Endothelial cell of umbilical vein (primary cell): ENCODE data around the gene INPP5A. TPM values are rescaled to one million over a fixed set of nuclear protein-coding genes. Genes with fewer than 3 reads are reported as not detected.

Source experiments
- BruUV-seq: library from RNA; stranded (reverse); fragments of 400-500 nt; replicated peaks from 2 replicates; lab custom pipeline; 2021; lab: Mats Ljungman, UMichigan
- CTCF ChIA-PET: fragments of 300-600, 350-600 bp; sonication (Branson Sonifier 250); formaldehyde crosslinking; loops from one replicate; lab custom pipeline; 2021; ENCODE audit warnings: antibody characterized with exemption, inconsistent platforms; lab: Charles Lee
- POLR2A ChIA-PET: fragments of 300-600, 350-600 bp; sonication (Branson Sonifier 250); formaldehyde crosslinking; loops from one replicate; lab custom pipeline; 2021; ENCODE audit warnings: antibody characterized with exemption, inconsistent platforms; lab: Charles Lee
- DNase-seq: peaks from one replicate; pipeline ENCODE4 v3.0.0-alpha.2; 2011; ENCODE audit warnings: low read depth, low spot score
- FAIRE-seq: peaks from 2 replicates; lab custom pipeline; 2011; peaks lifted over from hg19 to GRCh38; lab: Jason Lieb, UNC
- H2AFZ ChIP-seq: 2 replicates; pipeline ENCODE4 v1.6.0; 2012; ENCODE audit warnings: low read depth, low read length, control low read depth, inconsistent platforms
- H3K27ac ChIP-seq: 2 replicates; pipeline ENCODE4 v1.5.1; 2011; ENCODE audit warnings: low read depth, mild to moderate bottlenecking, control low read depth, low read length, moderate library complexity; ENCODE audit not compliant: insufficient read depth
- H3K27me3 ChIP-seq, 2 experiments: 2 replicates each; pipeline versions ENCODE4 v1.6.0 to v1.6.1; 2011; ENCODE audit warnings: low read length in 2 of 2, mixed read lengths in 1 of 2; ENCODE audit not compliant: control insufficient read depth in 2 of 2, insufficient read depth in 2 of 2
- H3K36me3 ChIP-seq, 2 experiments: 2 replicates in 1 of 2; 3 replicates in 1 of 2; pipeline ENCODE4 v1.5.1; 2011; ENCODE audit warnings: low read length in 2 of 2, mild to moderate bottlenecking in 1 of 2, moderate library complexity in 1 of 2; ENCODE audit not compliant: control insufficient read depth in 2 of 2, insufficient read depth in 2 of 2; ENCODE audit errors: extremely low read depth in 1 of 2
- H3K4me1 ChIP-seq: 3 replicates; pipeline ENCODE4 v1.5.1; 2011; ENCODE audit warnings: mild to moderate bottlenecking, low read length; ENCODE audit not compliant: control insufficient read depth, insufficient read depth; ENCODE audit errors: extremely low read depth
- H3K4me2 ChIP-seq: 2 replicates; pipeline ENCODE4 v1.6.1; 2011; ENCODE audit warnings: low read length, control low read depth, mixed read lengths; ENCODE audit not compliant: insufficient read depth
- H3K4me3 ChIP-seq, 3 experiments: fragments of 200-600 bp in 1 of 3; sonication (generic), shearing (Covaris generic) in 1 of 3; replicated peaks in 1 of 3; 2 replicates each; pipeline ENCODE4 v1.5.1; 2011 to 2016; ENCODE audit warnings: control low read depth in 3 of 3, low read length in 3 of 3, mild to moderate bottlenecking in 2 of 3, inconsistent platforms in 1 of 3, low read depth in 1 of 3, moderate library complexity in 1 of 3; ENCODE audit not compliant: insufficient read depth in 1 of 3
- H3K79me2 ChIP-seq: 2 replicates; pipeline ENCODE4 v1.6.0; 2012; ENCODE audit warnings: low read length, inconsistent platforms; ENCODE audit not compliant: control insufficient read depth, insufficient read depth
- H3K9ac ChIP-seq: replicated peaks from 2 replicates; pipeline ENCODE3; 2011; ENCODE audit warnings: low read length, control low read depth; ENCODE audit not compliant: insufficient read depth; ENCODE audit errors: extremely low read depth
- H3K9me1 ChIP-seq: replicated peaks from 3 replicates; pipeline ENCODE4 v1.6.0; 2011; ENCODE audit warnings: mild to moderate bottlenecking, low read length; ENCODE audit not compliant: control insufficient read depth, insufficient read depth; ENCODE audit errors: extremely low read depth
- H3K9me3 ChIP-seq: replicated peaks from 2 replicates; pipeline ENCODE4 v1.5.1; 2012; ENCODE audit warnings: low read length, inconsistent platforms; ENCODE audit not compliant: control insufficient read depth, insufficient read depth
- H4K20me1 ChIP-seq: replicated peaks from 2 replicates; pipeline ENCODE3; 2011; ENCODE audit warnings: mild to moderate bottlenecking, low read length; ENCODE audit not compliant: control insufficient read depth, insufficient read depth; ENCODE audit errors: extremely low read depth
- EZH2 ChIP-seq: IDR thresholded peaks from 2 replicates; pipeline ENCODE4 v1.6.1; 2012; ENCODE audit warnings: borderline replicate concordance, low read depth, mild to moderate bottlenecking, moderate library complexity, low read length, inconsistent platforms; ENCODE audit not compliant: severe bottlenecking
- FOS ChIP-seq: IDR thresholded peaks from 2 replicates; pipeline ENCODE4 v1.6.1; 2011; ENCODE audit warnings: mild to moderate bottlenecking, low read length, moderate library complexity, borderline replicate concordance; ENCODE audit not compliant: insufficient read depth
- GATA2 ChIP-seq: IDR thresholded peaks from 2 replicates; pipeline ENCODE4 v1.7.0; 2011; ENCODE audit warnings: low read depth, mild to moderate bottlenecking, moderate library complexity, mixed read lengths, low read length; ENCODE audit not compliant: insufficient read length, insufficient read depth
- JUN ChIP-seq: IDR thresholded peaks from 2 replicates; pipeline ENCODE4 v1.6.1; 2011; ENCODE audit warnings: borderline replicate concordance, low read depth; ENCODE audit not compliant: insufficient read length, insufficient read depth
- MYC ChIP-seq: IDR thresholded peaks from one replicate; pipeline ENCODE4 v1.6.1; 2011; ENCODE audit warnings: mild to moderate bottlenecking, low read depth, low read length
- POLR2A ChIP-seq: IDR thresholded peaks from 2 replicates; pipeline ENCODE4 v1.6.1; 2012; ENCODE audit warnings: low read depth, mild to moderate bottlenecking, control low read depth, low read length
- POLR2AphosphoS5 ChIP-seq: IDR thresholded peaks from 2 replicates; pipeline ENCODE4 v1.6.1; 2012; ENCODE audit warnings: low read depth, mild to moderate bottlenecking, control low read depth, low read length, moderate library complexity; ENCODE audit not compliant: insufficient read depth
- dilution Hi-C: fragments of 300-500 bp; cut with MboI; formaldehyde crosslinking; loops from one replicate; pipeline ENCODE4 v1.15.0; 2019; ENCODE audit warnings: low sequenced_read_pairs; ENCODE audit not compliant: extremely low pct_ligation_motif_present
- intact Hi-C: fragments of 100-400 bp; cut with micrococcal nuclease; formaldehyde crosslinking; loops from one replicate; pipeline ENCODE4 v1.10.0; 2022
- polyA plus RNA-seq, 4 experiments: library from polyadenylated mRNA; depleted of rRNA in 3 of 4; stranded (reverse) in 3 of 4; unstranded in 1 of 4; fragments of >200 nt; gene quantifications; 2 replicates each; pipeline versions ENCODE4 v1.2.1 to v1.2.3, GENCODE V29; 2011 to 2012; ENCODE audit warnings: missing spikeins in 1 of 4
- total RNA-seq: library from RNA; stranded (reverse); gene quantifications from 2 replicates; pipeline ENCODE4 v1.2.3, GENCODE V29; 2021
- TF ChIP-seq, protein P1 (sequence below): IDR thresholded peaks from 2 replicates; pipeline ENCODE4 v1.6.1; 2011; ENCODE audit not compliant: insufficient read depth, insufficient read length
- TF ChIP-seq, protein P2 (sequence below), 2 donors: IDR thresholded peaks; 1 replicate in 1 of 2; 2 replicates in 1 of 2; pipeline ENCODE4 v1.5.1; 2011; ENCODE audit warnings: low read length in 2 of 2, mild to moderate bottlenecking in 2 of 2, moderate library complexity in 2 of 2, control low read depth in 1 of 2, inconsistent platforms in 1 of 2, low read depth in 1 of 2; ENCODE audit not compliant: insufficient read depth in 1 of 2; ENCODE audit errors: extremely low read depth in 1 of 2

The INPP5A gene
- total and polyA plus RNA-seq, 2 donors (not counting 3 experiments of a cell fraction or from before 2014, with no cell fraction given): 22.9 to 33.2 TPM

DNA sequence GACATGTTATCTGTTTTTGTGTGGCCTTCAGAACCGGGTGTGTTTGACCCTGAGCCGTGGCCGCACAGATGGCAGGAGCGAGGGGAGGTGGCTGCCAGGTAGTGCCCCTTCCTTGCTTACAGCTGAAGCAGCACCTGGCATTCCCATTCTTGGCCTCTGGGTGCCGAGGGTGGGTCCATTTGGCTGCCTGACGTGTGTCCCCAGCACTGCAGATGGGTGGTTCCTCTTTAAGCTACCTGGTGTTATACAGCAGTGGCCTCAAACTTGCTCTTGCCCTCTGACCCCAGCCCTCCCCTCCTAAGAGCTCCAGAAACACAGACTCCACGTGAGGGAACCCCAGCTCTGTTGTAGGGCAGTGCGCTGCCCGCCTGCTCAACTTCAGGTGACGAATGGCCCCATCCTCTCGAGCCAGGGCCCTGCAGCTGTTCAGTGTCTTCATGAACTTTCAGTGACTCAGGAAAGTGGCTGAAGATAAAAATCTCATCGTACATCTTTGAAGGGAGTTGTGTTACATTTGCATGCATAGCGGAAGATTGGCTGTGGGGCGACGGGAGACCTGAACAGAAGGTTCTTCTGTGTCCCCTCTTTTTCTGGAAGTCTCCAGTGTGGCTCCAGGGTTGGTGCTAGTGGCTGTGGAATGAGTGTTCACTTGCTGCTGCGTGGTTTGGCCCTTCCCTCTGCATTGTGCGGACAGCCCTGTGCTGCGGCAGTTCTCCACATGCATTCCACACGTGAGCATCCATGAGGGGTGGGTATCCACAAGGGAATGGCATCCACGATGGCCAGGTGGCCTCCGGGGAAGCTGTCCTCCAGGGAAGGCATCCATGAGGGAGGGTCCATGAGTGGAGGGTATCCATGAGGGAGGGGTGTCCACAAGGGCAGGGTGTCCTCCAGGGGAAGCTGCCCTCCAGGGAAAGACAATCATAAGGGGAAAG, 91.6 kb downstream of the INPP5A start:
- H2AFZ ChIP-seq: no peak overlapping the region
- DNase-seq: no peak
- no peak for TF ChIP-seq POLR2A
- no peak for TF ChIP-seq JUN
- TF ChIP-seq GATA2: no peak
- TF ChIP-seq POLR2AphosphoS5: no peak
- TF ChIP-seq, protein P1, sequence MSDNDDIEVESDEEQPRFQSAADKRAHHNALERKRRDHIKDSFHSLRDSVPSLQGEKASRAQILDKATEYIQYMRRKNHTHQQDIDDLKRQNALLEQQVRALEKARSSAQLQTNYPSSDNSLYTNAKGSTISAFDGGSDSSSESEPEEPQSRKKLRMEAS: no peak
- TF ChIP-seq, protein P2, sequence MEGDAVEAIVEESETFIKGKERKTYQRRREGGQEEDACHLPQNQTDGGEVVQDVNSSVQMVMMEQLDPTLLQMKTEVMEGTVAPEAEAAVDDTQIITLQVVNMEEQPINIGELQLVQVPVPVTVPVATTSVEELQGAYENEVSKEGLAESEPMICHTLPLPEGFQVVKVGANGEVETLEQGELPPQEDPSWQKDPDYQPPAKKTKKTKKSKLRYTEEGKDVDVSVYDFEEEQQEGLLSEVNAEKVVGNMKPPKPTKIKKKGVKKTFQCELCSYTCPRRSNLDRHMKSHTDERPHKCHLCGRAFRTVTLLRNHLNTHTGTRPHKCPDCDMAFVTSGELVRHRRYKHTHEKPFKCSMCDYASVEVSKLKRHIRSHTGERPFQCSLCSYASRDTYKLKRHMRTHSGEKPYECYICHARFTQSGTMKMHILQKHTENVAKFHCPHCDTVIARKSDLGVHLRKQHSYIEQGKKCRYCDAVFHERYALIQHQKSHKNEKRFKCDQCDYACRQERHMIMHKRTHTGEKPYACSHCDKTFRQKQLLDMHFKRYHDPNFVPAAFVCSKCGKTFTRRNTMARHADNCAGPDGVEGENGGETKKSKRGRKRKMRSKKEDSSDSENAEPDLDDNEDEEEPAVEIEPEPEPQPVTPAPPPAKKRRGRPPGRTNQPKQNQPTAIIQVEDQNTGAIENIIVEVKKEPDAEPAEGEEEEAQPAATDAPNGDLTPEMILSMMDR (IDR thresholded peaks at IDR 0.05; ENCODE audit: extremely low read depth in 1 of 2, insufficient read depth in 1 of 2, low read depth in 1 of 2, low read length in 2 of 2): no peak
- no peak for TF ChIP-seq FOS
- no peak for TF ChIP-seq EZH2
- TF ChIP-seq MYC: no peak
- FAIRE-seq: no peak
- no peaks in the 10 kb centered on the region for H3K9me3 ChIP-seq
- POLR2A ChIA-PET: no interaction called here
- no peaks in the 10 kb centered on the region for H3K9me1 ChIP-seq
- BruUV-seq: no TSS peak
- no peaks in the 10 kb centered on the region for H3K79me2 ChIP-seq
- H3K9ac ChIP-seq: no peak overlapping the region
- dilution Hi-C loops: no loop called here
- no peaks in the 10 kb centered on the region for H3K36me3 ChIP-seq
- H3K27ac ChIP-seq: no peak overlapping the region
- no peak overlapping the region for H3K4me3 ChIP-seq
- intact Hi-C loops: loop anchor here (1.0 to 5.0 kb wide), 4 partner anchors 41 to 112 kb away; partner anchors contain the start of gene INPP5A
- H3K4me2 ChIP-seq: no peak overlapping the region
- H3K27me3 ChIP-seq: no peaks in the 10 kb centered on the region
- no peaks in the 10 kb centered on the region for H4K20me1 ChIP-seq
- H3K4me1 ChIP-seq: peaks cover 12% of the 10 kb centered on the region
- CTCF ChIA-PET: interaction anchor here (1.0 kb wide), 1 partner anchor 169 kb away, joined by 3 read pairs; no protein-coding TSS in a partner anchor
